Measurements from ENCODE around the gene COL3A1. TPM values are rescaled to one million over a fixed set of nuclear protein-coding genes. Genes with fewer than 3 reads are reported as not detected.

COL3A1 gene
- polyA plus RNA-seq, 1 experiment = 1,396 TPM

DNA sequence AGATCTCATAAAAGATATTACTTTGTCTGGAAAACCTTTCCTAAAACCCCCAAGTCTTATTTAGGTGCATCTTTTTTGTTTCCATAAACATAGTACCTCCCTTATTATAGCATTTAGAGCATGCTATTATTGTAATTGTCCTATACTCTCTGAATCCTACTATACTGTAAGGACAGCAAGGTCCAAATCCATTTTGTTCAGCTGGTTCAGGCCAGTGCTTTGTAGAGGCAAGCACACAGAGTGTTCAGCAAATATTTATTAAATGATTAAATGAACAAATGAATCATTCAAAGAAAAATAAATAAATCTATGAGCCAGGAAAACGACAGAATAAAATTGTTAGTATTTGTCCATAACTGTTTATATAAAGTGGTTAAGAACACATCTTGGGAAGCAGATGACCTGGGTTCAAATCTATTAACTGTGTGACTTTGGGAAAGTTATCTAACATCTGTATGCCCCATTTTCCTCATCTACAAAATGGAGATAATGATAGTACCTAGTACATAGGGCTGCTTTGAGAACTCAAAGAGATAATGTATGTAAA is 86.0 kb downstream of the COL3A1 start:
- CTCF ChIA-PET = interaction anchor here (1.1 kb wide), 1 partner anchor 76 kb away, joined by 3 read pairs; no protein-coding TSS in a partner anchor
- no peak for DNase-seq (ENCODE audit: low read depth, low spot score)
- Histone ChIP-seq H3K27ac (ENCODE audit: low read depth, low read length) (no peak overlapping the region), H3K4me3 (ENCODE audit: low read depth, low read length) (no peak overlapping the region), H3K9me3 (ENCODE audit: control insufficient read depth, insufficient read depth, low read length) (no peaks in the 10 kb centered on the region), H3K27me3 (ENCODE audit: control insufficient read depth, insufficient read depth, low read length) (no peaks in the 10 kb centered on the region)
- TF ChIP-seq, protein P1, sequence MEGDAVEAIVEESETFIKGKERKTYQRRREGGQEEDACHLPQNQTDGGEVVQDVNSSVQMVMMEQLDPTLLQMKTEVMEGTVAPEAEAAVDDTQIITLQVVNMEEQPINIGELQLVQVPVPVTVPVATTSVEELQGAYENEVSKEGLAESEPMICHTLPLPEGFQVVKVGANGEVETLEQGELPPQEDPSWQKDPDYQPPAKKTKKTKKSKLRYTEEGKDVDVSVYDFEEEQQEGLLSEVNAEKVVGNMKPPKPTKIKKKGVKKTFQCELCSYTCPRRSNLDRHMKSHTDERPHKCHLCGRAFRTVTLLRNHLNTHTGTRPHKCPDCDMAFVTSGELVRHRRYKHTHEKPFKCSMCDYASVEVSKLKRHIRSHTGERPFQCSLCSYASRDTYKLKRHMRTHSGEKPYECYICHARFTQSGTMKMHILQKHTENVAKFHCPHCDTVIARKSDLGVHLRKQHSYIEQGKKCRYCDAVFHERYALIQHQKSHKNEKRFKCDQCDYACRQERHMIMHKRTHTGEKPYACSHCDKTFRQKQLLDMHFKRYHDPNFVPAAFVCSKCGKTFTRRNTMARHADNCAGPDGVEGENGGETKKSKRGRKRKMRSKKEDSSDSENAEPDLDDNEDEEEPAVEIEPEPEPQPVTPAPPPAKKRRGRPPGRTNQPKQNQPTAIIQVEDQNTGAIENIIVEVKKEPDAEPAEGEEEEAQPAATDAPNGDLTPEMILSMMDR (IDR thresholded peaks at IDR 0.05; ENCODE audit: low read depth, low read length) = no peak
- POLR2A ChIA-PET = no interaction called here

Small RNA genes lying within 50 kb of the gene (small RNA-seq; reads per million reads assigned to genes)
- 7.3 reads per million, percentile 63 among the genes with 10 or more reads in this experiment for gene MIR1245A (ENCODE audit: insufficient read length, low read depth)

Other genes with a start within 250 kb of the COL3A1 start
- gene COL5A2, start 205.4 kb downstream of the COL3A1 start, polyA plus RNA-seq (2011; rRNA removed) = 269 and 305 TPM in 2 replicates